Smooth muscle cell (in vitro differentiated cells): ENCODE measurements around the gene SGPP2. TPM values are rescaled to one million over a fixed set of nuclear protein-coding genes. Genes with fewer than 3 reads are reported as not detected.

Experiments
- DNase-seq: peaks from one replicate; lab custom pipeline; 2025; ENCODE audit not compliant: unreplicated experiment; lab: John Stamatoyannopoulos, UW
- H2AFZ ChIP-seq: fragments of 200-600 bp; sonication (generic); 2 replicates; pipeline ENCODE4 v1.6.0; 2016; ENCODE audit warnings: antibody characterized with exemption, low read depth, mild to moderate bottlenecking
- H3F3A ChIP-seq: fragments of 200-600 bp; sonication (generic); 2 replicates; pipeline ENCODE4 v1.6.0; 2017; ENCODE audit warnings: antibody characterized with exemption, low read depth
- H3K27ac ChIP-seq: fragments of 200-600 bp; sonication (generic); 2 replicates; pipeline ENCODE4 v1.5.1; 2016; ENCODE audit warnings: low read depth, mild to moderate bottlenecking
- H3K27me3 ChIP-seq: fragments of 200-600 bp; sonication (generic); 2 replicates; pipeline ENCODE4 v1.6.1; 2016; ENCODE audit warnings: low read depth, mild to moderate bottlenecking
- H3K36me3 ChIP-seq: fragments of 200-600 bp; sonication (generic); 2 replicates; pipeline ENCODE4 v1.5.1; 2016; ENCODE audit warnings: low read depth
- H3K4me1 ChIP-seq: fragments of 200-600 bp; sonication (generic); 2 replicates; pipeline ENCODE4 v1.5.1; 2016; ENCODE audit warnings: low read depth
- H3K4me2 ChIP-seq: fragments of 200-600 bp; sonication (generic); 2 replicates; pipeline ENCODE4 v1.6.0; 2016; ENCODE audit warnings: mild to moderate bottlenecking
- H3K4me3 ChIP-seq: fragments of 200-600 bp; sonication (generic); 2 replicates; pipeline ENCODE4 v1.5.1; 2016; ENCODE audit warnings: mild to moderate bottlenecking
- H3K79me2 ChIP-seq: fragments of 200-600 bp; sonication (generic); 2 replicates; pipeline ENCODE4 v1.6.0; 2016; ENCODE audit warnings: low read depth, mild to moderate bottlenecking
- H3K9ac ChIP-seq: fragments of 200-600 bp; sonication (generic); 2 replicates; pipeline ENCODE4 v1.6.0; 2016; ENCODE audit warnings: low read depth
- H3K9me3 ChIP-seq: fragments of 200-600 bp; sonication (generic); replicated peaks from 2 replicates; pipeline ENCODE4 v1.5.1; 2016; ENCODE audit warnings: low read depth
- H4K20me1 ChIP-seq: fragments of 200-600 bp; sonication (generic); 2 replicates; pipeline ENCODE4 v1.6.0; 2016; ENCODE audit warnings: low read depth
- CTCF ChIP-seq: fragments of 200-600 bp; sonication (generic); IDR thresholded peaks from 2 replicates; pipeline ENCODE4 v1.5.1; 2017; ENCODE audit warnings: borderline replicate concordance, mild to moderate bottlenecking, antibody characterized with exemption; ENCODE audit not compliant: insufficient read depth, poor library complexity, severe bottlenecking
- WGBS: methylation state at CpG from one replicate; pipeline ENCODE4 v1.1.7; 2016; ENCODE audit warnings: low lambda C conversion rate; 5-methylcytosine and 5-hydroxymethylcytosine counted together
- polyA plus RNA-seq: library from polyadenylated mRNA; unstranded; fragments of >200 nt; fragmentation: Nextera tagmentation; extraction: Ambion mirVana; gene quantifications from 2 replicates; pipeline ENCODE4 v1.2.1, GENCODE V29; 2016
- total RNA-seq: library from RNA; depleted of rRNA; stranded (reverse); fragments of >200 nt; gene quantifications from 2 replicates; pipeline ENCODE4 v1.2.3, GENCODE V29; 2014

SGPP2 gene
- total and polyA plus RNA-seq, 2 experiments from 2014 or later, result 0.66 to 1.4 TPM

GRCh38 chr2:222523783-222524544, 99.6 kb downstream of the SGPP2 start:
- Histone ChIP-seq H3K27me3 (no peaks in the 10 kb centered on the region), H3K79me2 (no peaks in the 10 kb centered on the region), H3K4me3 (no peak overlapping the region), H2AFZ (no peak overlapping the region), H3K4me2 (no peak overlapping the region), H3K9ac (no peak overlapping the region), H4K20me1 (no peaks in the 10 kb centered on the region), H3K27ac (no peak overlapping the region), H3K4me1 (no peaks in the 10 kb centered on the region), H3F3A (no peaks in the 10 kb centered on the region), H3K9me3 (no peaks in the 10 kb centered on the region), H3K36me3 (no peaks in the 10 kb centered on the region)
- no peak for DNase-seq
- 94% methylated on average over 4 of the region's 4 CpGs for WGBS
- TF ChIP-seq CTCF, result no peak

GRCh38 chr2:222525811-222526210, 101.5 kb downstream of the SGPP2 start:
- Histone ChIP-seq H3K4me2 (no peak overlapping the region), H3K79me2 (no peaks in the 10 kb centered on the region), H3K27me3 (no peaks in the 10 kb centered on the region), H3K36me3 (no peaks in the 10 kb centered on the region), H3K4me1 (no peaks in the 10 kb centered on the region), H3K9me3 (no peaks in the 10 kb centered on the region), H2AFZ (no peak overlapping the region), H3F3A (no peaks in the 10 kb centered on the region), H3K9ac (no peak overlapping the region), H3K27ac (no peak overlapping the region), H3K4me3 (no peak overlapping the region), H4K20me1 (no peaks in the 10 kb centered on the region)
- TF ChIP-seq CTCF, result no peak
- WGBS, result 91% methylated on average over 5 of the region's 5 CpGs
- DNase-seq, result no peak

- no peak overlapping the region for H2AFZ ChIP-seq
- no peaks in the 10 kb centered on the region for H3K4me1 ChIP-seq
- TF ChIP-seq CTCF, result no peak
- H3K27ac ChIP-seq, result no peak overlapping the region
- no peaks in the 10 kb centered on the region for H4K20me1 ChIP-seq
- no peak for DNase-seq
- H3K36me3 ChIP-seq, result no peaks in the 10 kb centered on the region
- WGBS, result 92% methylated on average over 7 of the region's 7 CpGs
- H3K27me3 ChIP-seq, result no peaks in the 10 kb centered on the region
- H3F3A ChIP-seq, result no peaks in the 10 kb centered on the region
- no peak overlapping the region for H3K4me2 ChIP-seq
- H3K9ac ChIP-seq, result no peak overlapping the region
- H3K4me3 ChIP-seq, result no peak overlapping the region
- H3K9me3 ChIP-seq, result no peaks in the 10 kb centered on the region
- H3K79me2 ChIP-seq, result no peaks in the 10 kb centered on the region
Measured at GRCh38 chr2:222526480-222527277, 102.3 kb downstream of the SGPP2 start.
